Choroid plexus epithelial cell (primary cell): ENCODE measurements around the gene LAMA4.
A peak's percentile ranks its signal among the peaks of the same experiment; 100 is the strongest.

Experiments
- DNase-seq: peaks from one replicate; pipeline ENCODE4 v3.0.0-alpha.2; 2010; ENCODE audit warnings: low read depth
- H3K4me3 ChIP-seq: 2 replicates; pipeline ENCODE4 v1.5.1; 2011; ENCODE audit warnings: low read depth, mild to moderate bottlenecking, control low read depth, low read length, moderate library complexity
- CTCF ChIP-seq: conservative IDR thresholded peaks from 2 replicates; pipeline ENCODE4 v1.5.1; 2011; ENCODE audit warnings: low read depth, mild to moderate bottlenecking, control low read depth, inconsistent platforms, low read length, moderate library complexity

LAMA4 gene

GRCh38 chr6:112189494-112189893, 64.9 kb downstream of the LAMA4 start:
- TF ChIP-seq CTCF, result no peak
- no peak overlapping the region for H3K4me3 ChIP-seq
- DNase-seq, result peak; percentile 47

GRCh38 chr6:112188906-112189305, 65.5 kb downstream of the LAMA4 start:
- DNase-seq, result peak; percentile 95
- TF ChIP-seq CTCF, result peak; percentile 29
- H3K4me3 ChIP-seq, result no peak overlapping the region

GRCh38 chr6:112187736-112188135, 66.6 kb downstream of the LAMA4 start:
- TF ChIP-seq CTCF, result no peak
- no peak for DNase-seq
- no peak overlapping the region for H3K4me3 ChIP-seq

GRCh38 chr6:112184951-112185350, 69.4 kb downstream of the LAMA4 start:
- H3K4me3 ChIP-seq, result no peak overlapping the region
- TF ChIP-seq CTCF, result no peak
- no peak for DNase-seq

- DNase-seq, result peak; percentile 60
- no peak overlapping the region for H3K4me3 ChIP-seq
- TF ChIP-seq CTCF, result no peak
Observed at GRCh38 chr6:112183271-112183671, 71.1 kb downstream of the LAMA4 start.

- no peak for DNase-seq
Observed at GRCh38 chr6:112181130-112181529, 73.2 kb downstream of the LAMA4 start.

More at GRCh38 chr6:112181130-112181529, 73.2 kb downstream of the LAMA4 start:
- TF ChIP-seq CTCF, result no peak
- no peak overlapping the region for H3K4me3 ChIP-seq
